COR-L47 (cell line): ENCODE data around the gene LRRC28.

Experiments
- DNase-seq: peaks from one replicate; lab custom pipeline; 2025; lab: John Stamatoyannopoulos, UW

The LRRC28 gene

DNA sequence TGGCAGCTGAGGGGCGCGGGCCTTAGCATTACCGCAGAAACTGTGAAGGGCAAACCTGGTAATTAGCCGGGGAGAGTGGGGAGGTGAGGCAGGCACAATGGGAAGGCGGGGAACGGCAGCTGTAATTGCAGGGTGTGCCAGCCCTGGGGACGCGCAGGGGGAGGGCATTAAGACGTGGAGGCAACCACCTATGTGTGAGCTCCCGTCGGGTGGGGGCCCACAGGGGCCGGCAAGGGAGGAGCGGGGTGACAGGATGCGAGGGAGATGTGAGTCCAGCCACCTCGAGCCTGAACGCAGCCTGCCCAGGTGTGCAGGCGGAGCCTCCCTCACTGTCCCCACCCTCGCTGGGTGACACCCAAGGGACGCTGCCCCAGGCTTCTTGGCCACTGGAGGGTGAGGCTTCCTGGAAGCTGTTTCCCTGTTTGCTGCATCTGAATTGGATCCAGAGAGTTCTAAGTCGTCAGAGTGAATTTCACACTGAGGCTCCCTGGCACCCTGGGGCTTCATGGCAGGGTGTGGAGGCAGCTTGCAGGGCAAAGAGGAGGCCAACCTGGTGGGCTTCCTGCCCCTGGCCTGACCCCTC is 183.9 kb downstream of the LRRC28 start:
- DNase-seq: peak; percentile 97

- no peak for DNase-seq
These were observed 184.7 kb downstream of the LRRC28 start for GRCh38 chr15:99435877-99436541.

DNA sequence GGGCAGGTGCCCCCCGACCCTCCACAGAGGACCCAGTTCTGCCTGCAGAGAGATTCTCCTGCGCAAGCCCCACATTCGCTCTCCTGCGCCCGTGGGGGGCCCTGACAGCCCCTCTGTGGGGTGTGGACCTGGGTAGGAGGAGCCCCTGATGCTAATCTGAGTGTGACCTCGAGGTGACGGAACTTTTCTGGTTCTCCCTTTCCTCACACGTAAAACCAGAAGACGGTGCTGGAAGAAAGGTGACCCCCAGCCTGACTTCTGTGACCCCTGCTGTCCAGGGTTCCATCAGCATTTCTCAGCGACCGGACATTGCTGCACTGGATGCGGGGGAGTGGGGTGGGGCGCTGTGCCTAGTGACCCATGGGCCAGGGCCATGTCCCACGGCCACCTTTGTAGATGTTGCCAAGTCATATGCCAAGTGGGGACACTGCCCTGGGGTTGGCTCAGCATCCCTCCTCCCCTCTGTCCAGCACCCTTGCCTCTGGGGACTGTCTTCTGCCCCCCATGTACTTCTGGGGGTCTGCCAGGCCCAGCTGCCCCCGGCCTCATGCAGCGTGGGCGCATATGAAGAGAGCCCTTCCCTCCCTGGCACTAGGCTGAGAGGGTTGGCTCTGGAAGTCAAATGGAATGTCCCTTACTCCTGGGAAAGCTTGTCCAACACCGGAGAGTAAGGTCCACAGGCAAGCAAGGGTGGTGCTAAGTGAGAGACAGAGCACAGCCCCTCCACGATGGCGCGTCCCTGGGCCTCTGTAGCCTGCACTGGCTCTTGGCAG is 185.4 kb downstream of the LRRC28 start:
- DNase-seq: no peak

- no peak for DNase-seq
These were observed 186.3 kb downstream of the LRRC28 start for GRCh38 chr15:99437315-99438223.

- DNase-seq: no peak
These were observed 186.9 kb downstream of the LRRC28 start for GRCh38 chr15:99438224-99438585.

- DNase-seq: no peak
These were observed 187.6 kb downstream of the LRRC28 start for GRCh38 chr15:99438691-99439523.

GRCh38 chr15:99439524-99439835 is 188.2 kb downstream of the LRRC28 start:
- no peak for DNase-seq

- DNase-seq: no peak
These were observed 188.7 kb downstream of the LRRC28 start for GRCh38 chr15:99440029-99440428.
